NCI-H510A treated with DMSO at 0.1 percent for 48 hours (cell line): ENCODE results near the gene CARD19.
"Not testable (repeated sequence)": the region's sequence is repeated elsewhere in the genome, so short reads cannot be mapped to it uniquely, and the experiment has no call there.

Experiments used
- DNase-seq: peaks from one replicate; lab custom pipeline; 2025; lab: John Stamatoyannopoulos, UW

Gene CARD19

GRCh38 chr9:93107151-93107824, 11.3 kb downstream of the CARD19 start:
- no peak for DNase-seq

GRCh38 chr9:93107825-93108161, 11.8 kb downstream of the CARD19 start:
- DNase-seq = no peak

GRCh38 chr9:93108291-93109041, 12.4 kb downstream of the CARD19 start:
- no peak for DNase-seq

DNA sequence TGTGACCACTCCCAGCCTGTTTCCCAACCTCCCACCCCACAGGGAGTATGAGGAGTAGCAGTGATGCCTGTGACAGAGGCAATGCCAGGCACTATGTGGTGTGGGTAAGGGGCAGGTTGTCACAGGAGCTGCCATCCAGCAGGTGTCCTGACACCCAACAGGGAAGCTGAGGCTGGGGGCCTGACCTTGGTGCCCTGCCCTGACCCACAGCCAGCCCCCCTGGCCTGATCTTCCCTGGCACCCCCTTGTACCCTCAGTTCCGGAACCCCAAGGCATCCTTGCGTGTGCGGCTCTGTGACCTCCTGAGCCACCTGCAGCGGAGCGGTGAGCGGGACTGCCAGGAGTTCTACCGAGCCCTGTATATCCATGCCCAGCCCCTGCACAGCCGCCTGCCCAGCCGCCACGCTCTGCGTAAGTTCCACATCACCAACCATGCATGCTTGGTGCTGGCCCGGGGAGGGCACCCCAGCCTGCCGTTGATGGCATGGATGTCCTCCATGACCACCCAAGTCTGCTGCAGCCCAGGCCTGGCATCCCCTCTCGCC, 14.4 kb downstream of the CARD19 start:
- DNase-seq = no peak

DNA sequence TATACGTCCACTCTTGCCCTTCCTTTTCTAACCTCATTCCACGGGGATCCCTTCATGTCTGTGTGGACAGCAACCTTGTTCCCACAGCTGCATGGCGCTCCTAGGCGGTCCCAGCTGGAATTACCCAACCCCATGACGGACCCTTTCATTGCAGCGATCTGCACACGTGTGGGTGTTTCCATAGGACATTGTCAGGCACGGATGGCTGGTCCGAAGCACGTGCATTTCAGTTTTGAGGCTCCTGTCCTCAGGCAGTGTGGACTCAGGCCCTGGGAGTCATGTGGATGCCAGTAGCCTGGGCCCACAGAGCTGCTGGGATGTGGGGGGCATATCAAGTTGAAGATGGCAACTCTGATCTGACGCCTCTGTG, 15.0 kb downstream of the CARD19 start:
- no peak for DNase-seq

DNA sequence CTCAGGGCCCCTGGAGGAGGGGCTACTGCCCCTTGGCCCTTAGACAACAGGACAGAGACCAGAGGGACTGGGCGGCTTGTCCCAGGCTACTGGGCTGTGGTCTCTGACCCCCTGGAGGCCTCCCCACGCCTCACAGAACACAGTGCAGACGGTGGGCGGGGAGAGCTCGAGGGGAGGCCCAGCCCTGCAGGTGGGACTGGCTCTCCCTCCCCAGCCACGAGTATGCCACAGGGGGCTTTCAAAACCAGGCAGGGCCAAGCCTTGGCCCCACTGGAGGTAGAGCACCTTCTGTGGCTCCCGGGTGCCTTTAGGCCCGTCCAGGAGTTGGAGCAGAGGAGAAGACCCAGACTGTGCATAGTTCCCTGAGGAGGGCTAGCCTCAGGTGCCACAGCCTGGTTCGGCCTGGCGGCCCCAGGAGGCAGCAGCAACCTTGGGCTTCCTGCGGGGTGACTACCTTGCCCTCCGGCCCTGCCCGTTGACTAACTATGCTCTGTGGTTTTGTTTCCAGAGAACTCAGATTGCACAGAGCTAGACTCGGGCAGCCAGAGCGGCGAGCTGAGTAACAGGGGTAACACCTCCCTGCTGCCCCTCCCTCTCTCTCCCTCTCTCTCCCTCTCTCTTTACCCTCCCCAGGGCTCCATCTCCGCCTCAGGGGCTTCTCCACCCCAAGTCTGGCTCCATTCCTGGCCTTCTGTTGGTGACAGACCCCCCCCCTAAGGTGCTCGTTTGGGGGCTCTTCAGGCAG, 15.5 kb downstream of the CARD19 start:
- no peak for DNase-seq

GRCh38 chr9:93112116-93112863, 16.3 kb downstream of the CARD19 start:
- no peak for DNase-seq

DNA sequence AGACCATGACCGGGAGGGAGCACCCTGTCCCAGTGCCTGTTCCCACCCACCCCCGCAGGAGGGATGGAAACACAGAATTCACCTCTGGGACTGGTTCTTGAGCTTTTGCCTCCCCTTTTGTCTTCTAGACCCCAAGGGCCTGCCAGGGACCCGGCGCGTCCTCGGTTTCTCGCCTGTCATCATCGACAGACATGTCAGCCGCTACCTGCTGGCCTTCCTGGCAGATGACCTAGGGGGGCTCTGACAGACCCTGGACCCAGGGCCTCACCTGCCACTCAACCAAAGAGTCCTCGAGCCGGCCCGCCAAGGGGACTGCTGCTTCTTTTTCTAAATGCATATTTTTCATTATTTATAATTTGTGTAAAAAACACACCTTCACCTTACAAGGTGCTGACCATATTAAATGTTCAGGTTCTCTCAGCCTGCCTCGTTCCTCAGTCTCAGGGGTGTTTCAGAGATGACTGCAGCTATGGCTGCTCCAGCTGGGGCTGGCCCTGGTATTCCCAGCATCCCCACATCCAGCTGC, 16.9 kb downstream of the CARD19 start:
- DNase-seq = no peak

GRCh38 chr9:93114169-93114983, 18.4 kb downstream of the CARD19 start:
- DNase-seq = no peak

DNA sequence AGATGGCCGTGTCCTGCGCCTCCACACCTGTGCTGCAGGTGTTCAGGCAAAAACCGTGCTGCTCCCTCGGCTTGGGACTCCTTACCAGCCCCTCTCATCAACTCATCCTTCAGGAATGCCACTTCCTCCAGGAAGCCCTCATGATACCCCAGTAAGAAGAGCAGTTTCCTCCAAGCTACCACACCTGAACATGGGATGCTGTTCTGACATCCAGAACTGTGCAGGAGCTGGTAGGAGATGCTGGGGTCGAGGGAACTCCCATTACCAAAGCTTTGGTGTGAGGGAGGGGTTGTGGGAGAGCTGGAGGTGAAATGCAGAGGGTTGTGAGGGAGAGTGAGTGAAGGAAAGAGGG, 18.9 kb downstream of the CARD19 start:
- DNase-seq = no peak

DNA sequence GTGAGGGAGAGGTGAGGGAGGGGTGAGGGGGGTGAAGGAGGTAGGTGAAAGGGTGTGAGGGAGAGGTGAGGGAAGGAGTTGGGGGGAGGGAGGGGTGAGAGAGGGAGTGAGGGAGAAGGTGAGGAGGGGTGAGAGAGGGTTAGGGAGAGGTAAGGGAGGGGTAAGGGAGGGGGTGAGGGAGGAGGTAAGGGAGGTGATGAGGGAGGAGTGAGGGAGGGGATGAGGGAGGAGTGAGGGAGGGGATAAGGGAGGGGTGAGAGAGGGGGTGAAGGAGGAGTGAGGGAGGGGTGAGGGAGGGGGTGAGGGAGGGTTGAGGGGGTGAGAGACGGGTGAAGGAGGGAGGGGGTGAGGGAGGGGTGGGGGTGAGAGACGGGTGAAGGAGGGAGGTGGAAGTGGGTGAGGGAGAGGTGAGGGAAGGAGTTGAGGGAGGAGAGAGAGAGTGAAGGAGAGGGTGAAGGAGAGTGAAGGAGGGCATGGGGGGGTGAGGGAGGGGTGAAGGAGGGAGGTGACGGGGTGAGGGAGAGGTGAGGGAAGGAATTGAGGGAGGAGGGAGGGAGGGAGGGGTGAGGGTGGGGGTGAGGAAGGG, 19.6 kb downstream of the CARD19 start:
- DNase-seq = no peak

DNA sequence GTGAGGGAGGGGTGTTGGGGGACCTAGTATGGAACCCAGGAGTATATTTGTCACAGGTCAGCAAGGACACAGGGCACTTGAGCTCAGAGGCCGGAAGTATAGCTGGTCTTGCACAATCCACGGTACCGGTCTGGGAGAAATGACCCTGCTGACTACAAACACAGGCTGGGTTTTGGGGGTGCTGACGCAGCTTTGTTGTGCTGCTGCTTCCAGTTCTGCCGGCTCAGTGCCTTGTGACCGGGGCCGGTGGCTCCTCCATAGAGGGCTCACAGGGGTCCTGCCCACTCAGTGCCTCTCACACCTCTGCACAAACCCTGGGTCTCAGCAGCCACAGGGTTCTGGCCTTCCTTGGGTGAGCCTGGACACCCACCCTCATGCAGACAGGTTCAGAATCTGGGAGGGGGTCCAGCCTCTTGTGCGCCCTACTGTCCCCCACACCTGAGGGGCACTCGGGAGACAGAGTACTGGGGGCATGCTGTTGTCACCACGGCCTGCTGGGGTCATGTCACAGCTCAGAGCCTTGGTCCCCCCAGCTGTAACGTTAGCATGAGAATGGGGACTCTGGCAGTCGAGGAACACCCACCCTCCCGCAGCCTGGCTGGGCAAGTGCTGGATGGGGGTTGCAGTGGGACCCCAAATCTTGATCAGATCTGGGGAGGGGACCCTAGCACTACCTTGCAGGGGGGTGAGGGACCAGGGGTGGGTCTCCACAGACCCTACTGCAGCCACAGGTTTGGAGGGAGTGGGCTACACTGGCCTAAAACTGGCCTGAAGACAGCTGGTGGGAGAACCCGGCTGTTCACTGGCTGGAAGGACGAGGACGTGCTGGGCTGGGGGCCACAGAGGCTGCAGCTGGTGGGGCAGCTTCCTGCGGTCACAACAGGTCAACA, 20.3 kb downstream of the CARD19 start:
- DNase-seq = no peak

- DNase-seq = not testable (repeated sequence)
Observed at GRCh38 chr9:93117521-93117920, 21.5 kb downstream of the CARD19 start.

DNA sequence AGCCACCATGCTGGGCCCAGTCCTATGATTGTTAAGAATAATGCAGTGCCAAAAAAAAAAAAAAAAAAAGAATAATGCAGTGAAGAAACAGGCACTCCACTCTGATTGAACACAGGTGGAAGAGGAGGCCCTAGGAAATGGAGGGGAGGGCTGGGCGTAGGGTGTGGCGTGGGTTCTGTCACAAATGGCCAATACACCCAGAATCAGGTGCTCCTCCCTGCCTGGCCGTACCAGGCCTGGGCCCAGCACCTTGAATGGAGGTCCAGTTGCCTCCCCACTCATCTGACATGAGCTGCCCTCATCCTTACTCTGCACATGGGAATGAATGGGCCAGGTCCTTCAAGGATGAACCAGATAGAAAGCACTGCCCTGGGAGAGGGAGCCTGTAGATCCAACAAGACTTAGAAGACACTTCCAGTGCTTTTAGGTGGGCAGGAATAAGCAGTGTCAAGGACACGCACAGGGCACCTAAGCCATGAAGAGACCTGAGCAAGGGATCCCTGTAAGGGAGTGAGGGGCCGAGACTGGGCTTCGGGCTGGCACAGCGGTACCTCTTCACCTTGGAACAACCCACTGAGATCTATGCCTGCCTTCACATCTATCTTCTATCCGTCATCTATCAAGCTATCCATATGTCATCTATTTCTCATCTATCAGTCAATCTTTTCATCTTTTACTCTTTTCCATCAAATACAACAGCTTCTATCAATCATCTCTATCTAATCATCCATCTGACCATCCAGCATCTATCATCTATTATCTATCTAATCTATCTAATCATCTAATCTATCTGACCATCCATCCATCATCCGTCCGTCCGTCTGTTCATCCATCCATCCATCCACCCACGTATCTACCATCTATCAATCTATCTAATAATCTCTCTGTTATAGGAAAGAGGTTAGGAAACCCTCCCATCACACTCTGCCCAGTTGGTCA, 22.2 kb downstream of the CARD19 start:
- no peak for DNase-seq

GRCh38 chr9:93118863-93119702, 23.1 kb downstream of the CARD19 start:
- DNase-seq = no peak

DNA sequence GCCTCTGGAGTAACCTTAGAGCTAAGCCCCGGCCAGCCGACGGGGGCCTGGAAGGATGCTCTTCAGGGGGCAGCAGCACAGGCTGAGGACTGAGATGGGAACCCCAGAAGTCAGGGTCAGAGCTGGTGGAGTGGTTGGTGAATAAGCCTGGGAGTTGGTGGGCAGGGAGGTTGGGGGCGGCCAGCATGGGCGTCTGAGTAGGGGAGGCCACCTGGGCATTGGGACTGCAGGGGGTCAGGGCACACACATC, 23.6 kb downstream of the CARD19 start:
- DNase-seq = no peak

DNA sequence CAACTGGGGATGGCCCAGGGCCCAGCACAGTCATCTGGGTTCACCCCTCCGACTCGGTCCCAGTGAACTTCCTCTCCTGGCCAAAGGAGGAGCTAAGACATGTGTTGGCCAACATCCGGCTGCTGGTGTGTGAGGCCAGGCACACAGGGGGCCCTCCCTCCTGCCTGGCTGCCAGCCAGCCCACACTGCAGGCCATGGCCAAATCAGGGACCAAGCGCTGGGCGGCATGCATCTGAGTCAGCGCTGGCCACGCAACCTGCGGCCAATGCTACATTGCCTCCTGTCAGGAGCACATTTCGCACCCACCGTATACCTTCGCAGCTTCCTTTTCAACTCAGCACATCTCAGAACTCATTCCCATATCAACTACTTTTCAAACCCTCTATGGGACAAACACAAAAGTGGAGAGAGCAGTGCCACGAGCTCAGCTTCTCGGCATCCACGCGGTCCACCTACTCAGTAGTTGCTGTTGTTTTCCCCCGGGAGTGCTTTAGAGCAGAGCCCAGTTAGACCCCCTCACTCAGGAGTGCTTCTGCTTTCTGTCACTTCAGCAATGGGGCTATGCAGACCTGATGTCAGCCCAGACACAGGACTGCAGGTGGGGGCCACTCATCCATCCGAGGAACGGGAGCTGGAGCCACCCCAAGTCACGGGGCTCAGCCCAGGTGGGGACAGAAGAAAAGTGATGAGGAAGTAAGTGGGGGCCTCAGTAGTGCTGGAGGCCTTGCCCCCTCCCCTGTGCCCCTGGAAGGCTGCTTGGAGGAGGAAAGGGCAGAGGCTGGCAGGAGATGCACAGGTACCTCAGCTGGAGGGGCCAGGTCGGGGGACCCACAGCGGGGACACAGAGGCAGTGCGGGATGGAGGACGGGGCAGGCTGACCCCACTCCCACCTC, 24.2 kb downstream of the CARD19 start:
- no peak for DNase-seq
